Kidney (tissue), 22 donors: ENCODE data around the gene DNAAF1. TPM values are rescaled to one million over a fixed set of nuclear protein-coding genes. Genes with fewer than 3 reads are reported as not detected.

Source experiments
- DNase-seq, 5 donors: peaks; one replicate each; pipeline ENCODE4 v3.0.0-alpha.2; 2013 to 2020
- FAIRE-seq: peaks from 2 replicates; lab custom pipeline; 2012; peaks lifted over from hg19 to GRCh38; lab: Jason Lieb, UNC
- H3K27ac ChIP-seq, 2 donors: one replicate each; pipeline ENCODE4 v1.7.0; 2013; ENCODE audit warnings: low read depth in 2 of 2, low read length in 2 of 2, inconsistent platforms in 1 of 2
- H3K27me3 ChIP-seq: one replicate; pipeline ENCODE4 v1.7.1; 2013; ENCODE audit warnings: low read length, inconsistent platforms; ENCODE audit not compliant: control insufficient read depth, insufficient read depth
- H3K36me3 ChIP-seq, 3 donors: one replicate each; pipeline versions ENCODE4 v1.7.0 to v1.7.1; 2013; ENCODE audit warnings: low read length in 3 of 3, control low read depth in 1 of 3, inconsistent platforms in 1 of 3; ENCODE audit not compliant: insufficient read depth in 3 of 3, control insufficient read depth in 2 of 3
- H3K4me1 ChIP-seq, 3 donors: one replicate each; pipeline versions ENCODE4 v1.7.0 to v1.7.1; 2013; ENCODE audit warnings: low read length in 3 of 3, inconsistent platforms in 1 of 3, low read depth in 1 of 3; ENCODE audit not compliant: control insufficient read depth in 2 of 3, insufficient read depth in 2 of 3
- H3K4me3 ChIP-seq, 3 donors: one replicate each; pipeline versions ENCODE4 v1.7.0 to v1.8.1; 2013; ENCODE audit warnings: low read length in 3 of 3, control low read depth in 1 of 3, inconsistent platforms in 1 of 3
- H3K9ac ChIP-seq, 3 donors: one replicate each; pipeline versions ENCODE4 v1.7.0 to v1.7.1; 2013; ENCODE audit warnings: low read length in 3 of 3, control low read depth in 1 of 3, inconsistent platforms in 1 of 3
- H3K9me3 ChIP-seq, 3 donors: one replicate each; pipeline versions ENCODE4 v1.7.0 to v1.7.1; 2013; ENCODE audit warnings: low read length in 3 of 3, control low read depth in 1 of 3, inconsistent platforms in 1 of 3; ENCODE audit not compliant: control insufficient read depth in 2 of 3, insufficient read depth in 1 of 3
- CTCF ChIP-seq: IDR thresholded peaks from 3 replicates; pipeline ENCODE4 v1.5.1; 2012; ENCODE audit warnings: mild to moderate bottlenecking, moderate library complexity, borderline replicate concordance; ENCODE audit not compliant: insufficient read depth; ENCODE audit errors: extremely low read depth
- intact Hi-C: fragments of 100-400 bp; cut with DNase I; formaldehyde crosslinking; loops from one replicate; pipeline ENCODE4 v1.11.1; 2022
- long read RNA-seq, 10 donors: library from polyadenylated mRNA in 1 of 10; unstranded in 1 of 10; transcript quantifications; one replicate each; pipeline ENCODE4 v2.0.0 and lab custom pipeline, GENCODE V29; 2021 to 2026
- polyA plus RNA-seq: library from polyadenylated mRNA; stranded (reverse); fragments of 350-450 nt; fragmentation: Illumina TruSeq; extraction: RNeasy Lipid Tissue Mini Kit (QIAGEN cat#74804); gene quantifications from one replicate; pipeline ENCODE4 v1.2.3, GENCODE V29; 2014; ENCODE audit warnings: low read depth, low replicate concordance; ENCODE audit not compliant: insufficient read depth
- total RNA-seq: library from RNA; stranded (reverse); fragmentation: NEBNext Ultra II Directional; extraction: Animal tissue kit (Norgen Biotek cat#: 25700); gene quantifications from one replicate; pipeline ENCODE4 v1.2.1, GENCODE V29; 2021
- donor health status: control.
- donor health status: control.
- donor health status: control.
- donor health status: control.
- donor health status: control.
- donor health status: DM: yes; HTN: yes; CAD: no.
- donor health status: Normal renal cell carcinoma (clear cell type).

The DNAAF1 gene
- total RNA-seq (4.8 TPM), polyA plus RNA-seq (2.4 TPM)
- long read RNA-seq, donor 1, transcript DNAAF1-210 (1 exons, 2,689 nt): major isoform, 27 of 27 reads
- long read RNA-seq, donor 1, partial matches to known transcripts: 0 of 27 reads
- long read RNA-seq, donor 1, other reads (novel, unspliced or antisense): 0 of 27 reads
- long read RNA-seq, donor 2, transcript DNAAF1-210 (1 exons, 2,689 nt): major isoform, 33 of 38 reads
- long read RNA-seq, donor 2, partial matches to known transcripts: 5 of 38 reads
- long read RNA-seq, donor 2, other reads (novel, unspliced or antisense): 0 of 38 reads
- long read RNA-seq, donor 3, transcript DNAAF1-210 (1 exons, 2,689 nt): major isoform, 36 of 37 reads
- long read RNA-seq, donor 3, partial matches to known transcripts: 0 of 37 reads
- long read RNA-seq, donor 3, other reads (novel, unspliced or antisense): 0 of 37 reads
- long read RNA-seq, donor 4, transcript DNAAF1-210 (1 exons, 2,689 nt): major isoform, 23 of 23 reads
- long read RNA-seq, donor 4, partial matches to known transcripts: 0 of 23 reads
- long read RNA-seq, donor 4, other reads (novel, unspliced or antisense): 0 of 23 reads
- long read RNA-seq, donor 5, partial matches to known transcripts: 0 of 2 reads
- long read RNA-seq, donor 5, other reads (novel, unspliced or antisense): 0 of 2 reads
- long read RNA-seq, donor 6, transcript DNAAF1-210 (1 exons, 2,689 nt): major isoform, 8 of 10 reads
- long read RNA-seq, donor 6, partial matches to known transcripts: 0 of 10 reads
- long read RNA-seq, donor 6, other reads (novel, unspliced or antisense): 0 of 10 reads
- long read RNA-seq, donor 7, partial matches to known transcripts: 2 of 3 reads
- long read RNA-seq, donor 7, other reads (novel, unspliced or antisense): 0 of 3 reads
- long read RNA-seq, donor 8, transcript DNAAF1-210 (1 exons, 2,689 nt): major isoform, 22 of 23 reads
- long read RNA-seq, donor 8, partial matches to known transcripts: 0 of 23 reads
- long read RNA-seq, donor 8, other reads (novel, unspliced or antisense): 0 of 23 reads
- long read RNA-seq, donor 9, transcript DNAAF1-210 (1 exons, 2,689 nt): major isoform, 5 of 6 reads
- long read RNA-seq, donor 9, partial matches to known transcripts: 0 of 6 reads
- long read RNA-seq, donor 9, other reads (novel, unspliced or antisense): 0 of 6 reads
- long read RNA-seq, donor 10, transcript DNAAF1-210 (1 exons, 2,689 nt): major isoform, 44 of 45 reads
- long read RNA-seq, donor 10, partial matches to known transcripts: 0 of 45 reads
- long read RNA-seq, donor 10, other reads (novel, unspliced or antisense): 0 of 45 reads

DNA sequence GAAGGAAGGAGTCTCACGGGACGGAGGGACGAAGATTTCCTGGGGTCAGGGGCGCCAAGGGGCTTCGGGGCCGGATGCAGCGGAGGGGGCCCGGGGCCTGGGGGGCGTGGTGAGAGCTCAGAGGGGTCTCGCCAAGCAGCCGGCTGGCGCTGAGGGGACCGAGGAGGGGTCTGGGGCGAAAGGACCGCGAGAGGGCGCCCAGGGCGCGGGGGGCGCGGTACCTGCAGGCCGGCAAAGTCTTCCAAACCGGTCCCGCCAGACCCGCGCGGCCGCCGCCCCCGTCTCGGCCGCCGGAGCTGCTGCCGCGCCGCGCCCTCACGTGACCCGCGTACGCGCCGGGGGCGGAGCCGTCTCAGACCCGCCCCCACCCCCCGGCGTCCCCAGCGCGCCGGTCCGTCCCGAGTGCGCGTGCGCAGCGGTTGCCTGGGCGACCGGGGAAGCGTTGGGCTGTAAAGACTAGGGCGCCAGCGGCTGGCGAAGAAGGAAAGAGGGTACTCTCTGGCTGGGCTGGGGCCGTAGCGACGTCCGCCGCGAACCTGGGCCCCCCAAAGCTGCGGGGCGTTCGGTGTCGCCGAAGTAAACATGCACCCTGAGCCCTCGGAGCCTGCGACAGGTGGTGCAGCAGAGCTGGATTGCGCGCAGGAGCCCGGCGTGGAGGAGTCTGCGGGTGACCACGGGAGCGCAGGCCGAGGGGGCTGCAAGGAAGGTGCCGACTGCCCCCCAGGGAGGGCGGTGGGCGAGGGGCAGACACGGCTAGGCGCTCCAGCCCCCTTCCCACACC, at the start of gene DNAAF1, which contains the start of gene HSDL1:
DNAAF1 (plus strand) TSS at position 450 of the 781 bp plus-strand sequence; CDS start at position 583, 133 bp downstream.
HSDL1 (minus strand) TSS at position 319 of the 781 bp plus-strand sequence. CDS start 13,856 bp downstream, outside the sequence.
- Histone ChIP-seq H3K4me1 (peaks cover 0 to 6% (median 0%) of the 10 kb centered on the region in 3 donors), H3K9me3 (no peaks in the 10 kb centered on the region), H3K9ac (peak within 1 kb of the TSS; percentile 45 to 70 (median 60)), H3K36me3 (no peaks in the 10 kb centered on the region), H3K4me3 (peak within 1 kb of the TSS; percentile 77 to 82 (median 82)), H3K27me3 (no peaks in the 10 kb centered on the region), H3K27ac (peak within 1 kb of the TSS; percentile 11 to 53)
- peak; percentile 94 to 97 (median 96) for DNase-seq
- TF ChIP-seq CTCF: peak; percentile 8
- intact Hi-C loops: no loop called here
- no peak for FAIRE-seq

DNA sequence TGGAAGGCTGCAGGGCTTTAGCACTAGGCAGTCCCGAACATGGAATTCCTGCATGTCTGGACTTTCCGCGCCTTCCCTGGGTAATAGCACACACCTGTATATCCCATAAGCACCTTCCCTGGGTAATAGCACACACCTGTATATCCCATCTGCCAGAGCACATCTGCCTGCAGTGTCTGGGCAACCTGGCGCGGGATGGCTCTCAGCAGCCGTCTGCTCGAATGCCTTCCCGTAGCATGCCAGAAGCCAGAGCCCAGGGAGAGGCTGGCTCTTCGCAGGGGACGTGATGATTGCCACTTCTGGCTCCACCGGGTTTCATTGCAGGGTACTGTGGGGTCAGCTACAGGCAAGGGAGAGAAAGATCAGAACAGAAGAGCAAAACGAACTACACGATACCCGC, 49.6 kb upstream of the DNAAF1 start:
- Histone ChIP-seq H3K4me1 (no peaks in the 10 kb centered on the region), H3K27me3 (no peaks in the 10 kb centered on the region), H3K27ac (no peak overlapping the region), H3K9ac (no peak overlapping the region), H3K9me3 (no peaks in the 10 kb centered on the region), H3K36me3 (peaks cover 3 to 55% (median 41%) of the 10 kb centered on the region in 3 donors), H3K4me3 (no peak overlapping the region)
- no peak for FAIRE-seq
- intact Hi-C loops: no loop called here
- no peak for TF ChIP-seq CTCF
- DNase-seq: no peak
